Fibroblast of skin of right biceps (primary cell): ENCODE results near the gene IGBP1.
A peak's percentile ranks its signal among the peaks of the same experiment; 100 is the strongest.
"Not testable (repeated sequence)": the region's sequence is repeated elsewhere in the genome, so short reads cannot be mapped to it uniquely, and the experiment has no call there.

Experiments used
- DNase-seq: peaks from one replicate; pipeline ENCODE4 v3.0.0-alpha.2; 2013

The IGBP1 gene

DNA sequence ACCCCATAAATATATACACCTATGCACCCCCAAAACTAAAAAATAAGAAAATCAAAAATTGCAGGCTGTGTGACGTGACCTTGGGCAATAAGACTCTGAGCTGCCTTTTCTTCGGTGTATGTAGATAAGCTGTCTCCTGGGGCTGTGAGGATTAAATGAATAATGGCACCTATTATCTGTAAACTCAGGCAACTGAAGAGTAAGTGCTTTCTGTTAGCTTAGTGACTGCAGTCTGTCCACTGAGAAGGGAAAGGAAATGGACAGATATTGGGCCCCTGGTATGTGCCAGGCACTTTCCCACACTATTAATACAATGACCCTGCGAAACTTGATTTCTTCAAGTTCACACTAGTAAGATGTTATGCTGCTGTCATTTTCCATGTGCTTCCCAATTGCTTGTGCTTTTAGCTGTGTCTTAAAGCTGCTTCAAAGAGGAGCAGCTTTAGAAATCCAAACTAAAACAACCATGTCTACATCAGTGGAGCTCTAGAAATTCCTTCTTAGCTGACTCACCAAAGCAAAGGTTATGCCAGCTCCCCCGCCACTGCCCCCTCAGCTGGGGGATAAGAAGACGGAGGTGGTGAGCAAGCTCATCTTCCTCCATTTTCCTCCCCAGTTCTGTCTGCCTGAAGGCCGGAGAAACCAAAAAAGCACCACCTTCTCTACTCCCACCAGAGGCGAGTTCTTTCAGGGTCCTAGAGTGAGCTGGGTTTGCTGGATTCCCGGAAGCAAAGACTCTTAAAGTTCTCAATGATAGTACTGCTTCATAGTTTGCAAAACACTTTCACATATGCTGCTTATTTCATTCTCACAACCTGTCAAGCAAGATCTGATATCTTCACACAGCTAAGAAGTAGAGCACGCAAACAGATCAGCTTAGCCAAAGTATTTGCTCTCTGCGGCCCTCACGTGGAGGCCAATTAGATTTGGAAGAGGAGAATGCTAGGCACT lies 35.3 kb downstream of the IGBP1 start:
- DNase-seq = peak; percentile 86

- DNase-seq = no peak
Observed at GRCh38 chrX:70169281-70169680, 36.0 kb downstream of the IGBP1 start.

DNA sequence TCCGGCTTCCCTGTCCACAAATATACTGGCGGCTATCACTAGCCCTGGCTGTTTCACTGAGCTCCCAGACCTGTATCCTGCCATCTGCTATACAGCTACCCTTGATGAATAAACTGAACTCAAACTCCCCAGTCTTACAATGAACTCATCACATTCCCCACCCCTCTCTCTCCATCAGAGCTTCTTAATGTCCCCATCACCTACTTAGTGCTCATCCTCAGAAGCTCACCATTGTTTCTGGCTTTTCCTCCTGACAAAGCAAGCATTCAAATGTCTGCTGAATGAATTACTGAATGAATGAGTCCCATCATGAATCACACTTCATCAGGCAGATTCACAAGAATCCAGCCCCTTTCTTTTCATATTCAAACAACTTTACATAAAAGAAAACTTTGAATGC lies 38.4 kb downstream of the IGBP1 start:
- peak; percentile 29 for DNase-seq

DNA sequence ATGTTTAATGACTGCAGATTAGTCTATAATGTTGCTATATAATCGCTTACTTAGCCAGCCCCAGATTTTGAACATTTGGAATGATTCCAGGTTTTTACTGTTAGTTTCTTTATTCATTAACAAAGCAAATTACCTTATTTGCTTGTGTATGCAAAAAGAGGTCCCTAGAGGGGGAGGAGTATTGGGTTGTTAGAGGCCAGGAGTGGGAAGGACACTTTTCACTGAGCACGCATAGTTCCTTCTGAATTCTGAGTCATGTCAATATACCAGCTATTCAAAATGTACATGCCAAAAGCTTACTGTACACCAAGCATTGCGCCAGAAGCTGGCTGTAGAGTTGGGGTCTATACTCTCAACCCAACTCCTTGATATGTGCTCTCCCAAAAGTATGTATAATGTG lies 39.0 kb downstream of the IGBP1 start:
- peak; percentile 46 for DNase-seq

GRCh38 chrX:70172964-70173363 lies 39.7 kb downstream of the IGBP1 start:
- DNase-seq = no peak

DNA sequence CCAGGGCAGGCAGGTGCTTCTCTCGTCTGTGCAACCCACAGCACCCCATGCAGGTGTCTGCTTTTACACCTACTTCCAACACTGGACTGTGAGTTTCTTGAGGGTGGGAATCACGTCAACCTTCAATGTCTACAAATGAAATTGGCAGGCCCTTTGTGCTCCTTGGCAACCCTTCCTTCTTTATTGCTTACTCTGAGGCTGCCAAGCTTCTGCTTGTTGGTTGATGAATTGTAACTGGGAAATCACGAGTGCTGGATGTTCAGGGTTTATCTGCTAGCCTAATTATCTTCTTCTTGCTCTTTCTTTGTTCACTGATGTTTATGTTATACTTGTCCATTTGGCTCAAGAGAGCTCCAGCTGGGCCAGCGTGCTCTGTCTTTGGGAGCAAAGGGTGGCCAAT lies 41.5 kb downstream of the IGBP1 start:
- peak; percentile 22 for DNase-seq

DNA sequence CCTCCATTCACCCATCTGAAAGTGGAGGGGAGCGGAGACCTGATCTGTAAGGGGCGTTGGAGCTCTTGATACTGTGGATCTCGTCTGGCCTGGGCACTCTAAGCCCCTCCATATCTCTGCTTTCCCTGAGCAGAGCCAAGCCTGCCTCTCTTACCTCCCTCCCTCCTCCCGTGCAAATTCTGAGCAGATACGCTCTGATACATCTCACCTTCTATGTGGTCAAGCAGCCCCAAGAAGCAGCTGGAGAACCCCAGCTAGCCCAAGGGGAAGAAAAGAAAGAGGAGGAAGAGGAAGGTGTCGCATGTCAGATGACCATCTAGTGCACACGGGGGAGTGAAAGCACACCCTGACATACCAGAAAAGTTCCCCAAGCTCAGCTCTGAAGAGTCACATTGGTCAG lies 42.1 kb downstream of the IGBP1 start:
- DNase-seq = no peak

DNA sequence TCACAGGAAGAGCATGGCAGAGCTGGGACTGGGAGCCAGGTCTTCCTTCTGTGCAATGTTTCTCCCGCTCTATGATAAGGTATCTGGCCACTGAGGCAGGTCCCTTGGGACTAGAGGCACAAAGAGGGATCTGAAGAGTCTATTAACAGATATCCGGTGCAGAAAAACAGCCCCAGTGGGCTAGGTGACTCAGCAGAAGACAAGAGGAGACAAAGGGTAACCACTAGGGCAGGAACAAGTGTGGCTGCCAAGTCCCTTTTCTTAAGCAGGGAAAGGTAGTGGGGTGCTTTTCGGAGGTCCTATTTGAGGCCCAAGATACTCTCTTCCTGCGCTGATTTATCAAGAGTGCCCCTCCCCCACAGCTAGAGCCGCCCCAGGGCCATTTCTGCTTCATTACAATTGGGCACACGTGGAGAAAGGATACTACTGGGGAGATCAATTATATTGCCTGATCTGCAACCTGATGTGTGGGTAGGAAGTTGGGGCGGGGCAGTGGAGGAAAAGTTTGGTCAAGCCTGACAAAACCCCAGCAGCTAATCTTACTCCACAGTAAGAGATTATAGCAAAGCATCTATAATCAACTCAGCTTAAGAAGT lies 43.8 kb downstream of the IGBP1 start, which contains the start of gene DGAT2L6:
Gene DGAT2L6, plus strand, starts transcription at position 546 of the 596 bp plus-strand sequence. CDS start 100 bp downstream, outside the sequence.
- DNase-seq = peak; percentile 18

DNA sequence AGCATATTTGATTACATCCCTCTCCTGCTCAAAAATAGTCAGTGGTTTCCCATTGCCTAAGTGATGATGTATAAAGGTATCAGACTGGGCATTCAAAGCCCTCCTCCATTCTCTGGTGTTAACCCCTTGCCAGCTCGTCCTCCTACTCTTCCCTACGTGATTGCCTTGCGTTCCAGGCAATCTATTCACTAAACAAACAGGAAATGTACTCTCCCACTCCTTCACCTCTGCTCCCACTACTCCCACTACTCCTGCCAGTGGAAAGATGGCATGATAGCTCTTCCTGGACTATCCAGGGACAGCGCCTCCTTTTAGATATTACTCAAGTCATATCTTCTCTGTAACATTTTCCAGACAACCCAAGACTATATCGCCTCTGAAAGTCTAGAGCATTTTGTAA lies 49.8 kb downstream of the IGBP1 start:
- DNase-seq = no peak

- no peak for DNase-seq
Observed at GRCh38 chrX:70190225-70190624, 57.0 kb downstream of the IGBP1 start.

DNA sequence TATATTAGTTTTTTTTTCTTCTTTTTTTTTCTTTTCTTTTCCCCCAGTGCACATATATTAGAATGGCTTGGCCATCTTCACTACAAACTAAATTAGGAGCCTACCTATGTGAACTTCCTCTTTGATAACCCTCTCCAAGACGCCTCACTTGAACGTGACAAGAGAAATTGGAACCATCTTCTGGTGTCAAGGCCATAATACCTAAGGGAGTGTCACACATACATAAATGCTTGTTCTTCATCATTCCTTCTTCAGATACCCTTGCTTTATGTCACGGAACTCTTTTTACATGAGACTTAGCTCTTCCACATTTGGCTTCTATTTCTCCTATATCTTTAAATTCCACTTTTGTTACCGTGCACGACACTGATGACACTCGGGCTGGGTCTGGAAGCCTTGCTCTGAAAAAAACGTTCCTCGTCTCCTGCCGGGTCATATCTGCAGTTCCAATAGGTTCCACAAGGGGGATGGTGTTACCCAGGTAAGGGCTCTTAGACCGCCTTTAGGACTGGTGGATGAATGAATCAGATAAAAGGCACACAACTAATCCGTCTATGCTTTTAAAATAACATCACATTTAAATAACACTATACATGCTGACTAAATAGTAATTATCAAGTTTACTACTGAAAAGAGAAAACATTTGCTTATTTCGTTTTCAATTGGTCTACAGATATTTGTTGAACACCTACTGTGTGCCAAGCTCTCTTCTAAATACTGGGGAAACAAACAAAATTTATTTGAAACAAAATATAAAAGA lies 63.9 kb downstream of the IGBP1 start:
- DNase-seq = peak; percentile 39

GRCh38 chrX:70201732-70202131 lies 68.5 kb downstream of the IGBP1 start:
- DNase-seq = no peak

DNA sequence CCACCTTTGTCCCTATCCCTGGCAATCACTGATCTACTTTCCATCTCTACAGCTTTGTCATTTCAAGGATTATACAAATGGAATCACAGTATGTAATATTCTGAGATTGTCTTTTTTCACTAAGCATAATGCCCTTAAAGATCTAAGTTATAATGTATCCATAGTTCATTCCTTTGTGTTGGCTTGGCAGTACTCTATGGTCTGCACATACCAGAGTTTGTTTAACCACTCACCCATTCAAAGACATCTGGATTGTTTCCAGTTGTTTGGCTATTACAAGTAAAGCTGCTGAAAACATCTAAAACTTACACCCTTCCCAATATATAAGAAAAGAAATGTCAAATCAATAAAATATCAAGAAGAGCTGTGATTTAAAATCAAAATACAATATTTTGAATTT lies 75.2 kb downstream of the IGBP1 start:
- DNase-seq = no peak

DNA sequence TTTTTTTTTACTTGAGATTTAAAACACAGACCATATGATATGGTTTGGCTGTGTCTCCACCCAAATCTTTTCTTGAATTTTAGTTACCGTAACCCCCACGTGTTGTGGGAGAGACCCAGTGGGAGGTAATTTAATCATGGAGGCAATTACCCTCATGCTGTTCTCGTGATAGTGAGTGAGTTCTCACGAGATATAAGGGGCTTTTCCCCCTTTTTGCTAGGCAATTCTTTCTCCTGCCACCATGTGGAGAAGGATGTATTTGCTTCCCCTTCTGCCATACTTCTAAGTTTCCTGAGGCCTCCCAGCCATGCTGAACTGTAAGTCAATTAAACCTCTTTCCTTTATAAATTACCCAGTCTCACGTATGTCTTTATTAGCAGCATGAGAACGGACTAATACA lies 76.3 kb downstream of the IGBP1 start:
- DNase-seq = not testable (repeated sequence)
